ENCODE measurements around the gene B4GALT1.

- TF ChIP-seq POLR2A (IDR thresholded peaks at IDR 0.05; ENCODE audit: low read length) = no peak
- no peak for TF ChIP-seq GATA1 (IDR thresholded peaks at IDR 0.05; ENCODE audit: low read depth, low read length)
Observed at GRCh38 chr9:33117796-33118195, 49.3 kb downstream of the B4GALT1 start.
